ENCODE data around the gene NT5DC2.

DNA sequence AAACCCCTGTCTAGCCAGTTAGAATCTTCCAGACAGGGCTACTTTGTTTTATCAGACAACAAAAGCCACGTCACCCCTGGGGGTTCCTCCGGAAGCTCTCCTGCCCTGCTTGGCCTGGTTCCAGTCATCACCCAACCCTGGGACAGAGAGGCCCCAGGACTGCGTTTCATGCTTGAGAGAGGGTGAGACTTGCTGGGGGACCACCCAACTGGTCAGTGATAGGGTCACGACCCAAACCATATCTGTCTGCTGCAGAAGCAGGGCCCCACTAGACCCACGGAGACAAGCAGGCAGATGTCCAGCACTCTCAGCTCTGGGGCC, 1.2 kb downstream of the NT5DC2 start:
- TF ChIP-seq, protein P1, sequence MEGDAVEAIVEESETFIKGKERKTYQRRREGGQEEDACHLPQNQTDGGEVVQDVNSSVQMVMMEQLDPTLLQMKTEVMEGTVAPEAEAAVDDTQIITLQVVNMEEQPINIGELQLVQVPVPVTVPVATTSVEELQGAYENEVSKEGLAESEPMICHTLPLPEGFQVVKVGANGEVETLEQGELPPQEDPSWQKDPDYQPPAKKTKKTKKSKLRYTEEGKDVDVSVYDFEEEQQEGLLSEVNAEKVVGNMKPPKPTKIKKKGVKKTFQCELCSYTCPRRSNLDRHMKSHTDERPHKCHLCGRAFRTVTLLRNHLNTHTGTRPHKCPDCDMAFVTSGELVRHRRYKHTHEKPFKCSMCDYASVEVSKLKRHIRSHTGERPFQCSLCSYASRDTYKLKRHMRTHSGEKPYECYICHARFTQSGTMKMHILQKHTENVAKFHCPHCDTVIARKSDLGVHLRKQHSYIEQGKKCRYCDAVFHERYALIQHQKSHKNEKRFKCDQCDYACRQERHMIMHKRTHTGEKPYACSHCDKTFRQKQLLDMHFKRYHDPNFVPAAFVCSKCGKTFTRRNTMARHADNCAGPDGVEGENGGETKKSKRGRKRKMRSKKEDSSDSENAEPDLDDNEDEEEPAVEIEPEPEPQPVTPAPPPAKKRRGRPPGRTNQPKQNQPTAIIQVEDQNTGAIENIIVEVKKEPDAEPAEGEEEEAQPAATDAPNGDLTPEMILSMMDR (conservative IDR thresholded peaks at IDR 0.05; ENCODE audit: low read depth, low read length), result no peak
- TF ChIP-seq EZH2 (IDR thresholded peaks at IDR 0.05; ENCODE audit: low read length, unreplicated experiment) (no peak), EZH2phosphoT487 (IDR thresholded peaks at IDR 0.05; ENCODE audit: borderline replicate concordance, low read length) (no peak)

All from PC-3 (cell line).